ENCODE data around the gene EZR.

GRCh38 chr6:158831571-158831970 is 12.4 kb upstream of the EZR start:
- TF ChIP-seq CTCF (optimal IDR thresholded peaks at IDR 0.05 in 1 of 3, IDR thresholded peaks at IDR 0.05 in 1 of 3, conservative IDR thresholded peaks at IDR 0.05 in 1 of 3; ENCODE audit: extremely low read depth in 1 of 3, insufficient read depth in 2 of 3, low read length in 3 of 3): no peak
- TF ChIP-seq EZH2 (IDR thresholded peaks at IDR 0.05; ENCODE audit: low read length): no peak
